Motor neuron (in vitro differentiated cells): ENCODE data around the gene ARFIP2. TPM values are rescaled to one million over a fixed set of nuclear protein-coding genes. Genes with fewer than 3 reads are reported as not detected.
"Not testable (repeated sequence)": the region's sequence is repeated elsewhere in the genome, so short reads cannot be mapped to it uniquely, and the experiment has no call there.

Experiments used
- ATAC-seq, 8 experiments: fragments of 200-7000 bp; cut with Tn5 transposase; replicated peaks in 6 of 8; 2 replicates each; pipeline ENCODE4 v1.8.0; 2021; ENCODE audit warnings: mild to moderate bottlenecking in 8 of 8, moderate library complexity in 8 of 8
- H3K27ac ChIP-seq, 2 donors: fragments of 250-450 bp; sonication (Bioruptor Pico); 2 replicates each; pipeline ENCODE4 v1.9.0; 2021; ENCODE audit warnings: antibody characterized with exemption in 2 of 2, mild to moderate bottlenecking in 2 of 2, moderate library complexity in 1 of 2
- H3K4me1 ChIP-seq, 2 donors: fragments of 250-450 bp; sonication (Bioruptor Pico); replicated peaks in 1 of 2; 2 replicates each; pipeline ENCODE4 v1.6.1; 2021; ENCODE audit warnings: antibody characterized with exemption in 2 of 2, mild to moderate bottlenecking in 2 of 2, moderate library complexity in 1 of 2
- H3K4me3 ChIP-seq, 5 donors: fragments of 250-450 bp; sonication (Bioruptor Pico); 2 replicates each; pipeline ENCODE4 v1.9.0; 2021; ENCODE audit warnings: antibody characterized with exemption in 5 of 5, mild to moderate bottlenecking in 5 of 5, moderate library complexity in 4 of 5
- WGBS, 10 experiments: fragments of 450-650 bp; shearing (Covaris generic); methylation state at CpG; one replicate each; pipeline ENCODE4 v1.0.0; 2022; 5-methylcytosine and 5-hydroxymethylcytosine counted together
- in situ Hi-C, 9 experiments: fragments of 400-800 bp; cut with MboI; loops; one replicate each; pipeline ENCODE4 v1.15.0; 2021; ENCODE audit warnings: low sequenced_read_pairs in 9 of 9, low pct_unique_long_range_greater_than_20kb in 2 of 9; ENCODE audit not compliant: unreplicated experiment in 9 of 9
- total RNA-seq, 8 experiments: library from RNA; unstranded; fragments of 300-600 nt; gene quantifications; 2 replicates each; pipeline versions ENCODE4 v1.2.3 to v1.2.4, GENCODE V29; 2022

Gene ARFIP2, protein sequence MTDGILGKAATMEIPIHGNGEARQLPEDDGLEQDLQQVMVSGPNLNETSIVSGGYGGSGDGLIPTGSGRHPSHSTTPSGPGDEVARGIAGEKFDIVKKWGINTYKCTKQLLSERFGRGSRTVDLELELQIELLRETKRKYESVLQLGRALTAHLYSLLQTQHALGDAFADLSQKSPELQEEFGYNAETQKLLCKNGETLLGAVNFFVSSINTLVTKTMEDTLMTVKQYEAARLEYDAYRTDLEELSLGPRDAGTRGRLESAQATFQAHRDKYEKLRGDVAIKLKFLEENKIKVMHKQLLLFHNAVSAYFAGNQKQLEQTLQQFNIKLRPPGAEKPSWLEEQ
- 10 to 100 TPM; 36.8 to 63.4 (median 57.2) TPM for total RNA-seq

DNA sequence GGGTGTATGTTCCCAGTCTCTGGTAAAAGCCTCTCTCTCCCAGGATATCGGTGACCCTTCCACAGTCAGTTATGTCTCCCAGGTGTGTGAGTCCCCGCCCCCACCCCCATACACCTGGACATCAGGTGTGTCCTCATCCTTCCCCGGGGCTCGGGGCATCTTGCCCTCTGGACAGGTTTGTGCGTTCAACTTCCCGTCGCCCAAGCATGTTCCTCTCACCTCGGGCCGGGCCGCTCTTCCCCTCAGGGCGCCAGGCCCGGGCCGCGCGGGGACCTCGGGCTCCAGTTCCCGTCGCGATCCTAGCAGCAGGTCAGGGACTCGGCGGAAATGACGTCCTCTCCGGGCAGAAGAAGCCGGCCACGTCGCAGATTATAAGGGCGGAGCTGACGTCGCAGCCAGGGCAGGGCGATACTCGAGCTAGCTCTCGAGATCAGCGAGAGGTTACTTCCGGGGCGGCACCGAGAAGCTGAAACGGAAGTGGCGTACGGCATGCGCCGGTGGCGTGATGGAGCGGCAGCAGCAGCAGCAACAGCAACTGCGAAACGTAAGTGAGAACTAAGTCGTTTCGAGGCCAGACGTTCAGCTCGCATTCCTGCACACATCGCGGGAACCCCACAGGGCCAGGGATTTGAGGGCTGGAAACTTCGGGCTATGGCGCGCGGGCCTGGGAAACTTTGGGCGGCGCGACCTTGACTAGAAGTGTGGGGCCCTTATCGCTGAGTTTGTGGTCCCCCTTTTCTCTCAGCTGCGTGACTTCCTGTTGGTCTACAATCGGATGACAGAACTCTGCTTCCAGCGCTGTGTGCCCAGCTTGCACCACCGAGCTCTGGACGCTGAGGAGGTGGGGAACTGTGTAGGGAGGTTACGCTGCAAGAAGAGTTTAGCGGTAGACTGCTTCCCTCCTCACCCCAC, at the start of gene ARFIP2, which contains the start of gene TIMM10B:
ARFIP2 (minus strand) TSS at position 320 of the 912 bp plus-strand sequence. CDS start 910 bp downstream, outside the sequence.
TIMM10B (plus strand) TSS at position 490 of the 912 bp plus-strand sequence; CDS start at position 506, 16 bp downstream.
- Histone ChIP-seq H3K4me1 (peaks cover 12 to 13% of the 10 kb centered on the region in 2 donors), H3K27ac (peak within 1 kb of the TSS; percentile 83 to 97), H3K4me3 (peak within 1 kb of the TSS; percentile 67 to 98 (median 95))
- in situ Hi-C loops: no loop called here
- peak; percentile 90 to 99 (median 97) for ATAC-seq
- 0 to 2% (median 0%) methylated on average over 1 to 25 of the region's 66 CpGs; no CpG with 5 or more reads in 5 of the 10 experiments for WGBS, 10 experiments

DNA sequence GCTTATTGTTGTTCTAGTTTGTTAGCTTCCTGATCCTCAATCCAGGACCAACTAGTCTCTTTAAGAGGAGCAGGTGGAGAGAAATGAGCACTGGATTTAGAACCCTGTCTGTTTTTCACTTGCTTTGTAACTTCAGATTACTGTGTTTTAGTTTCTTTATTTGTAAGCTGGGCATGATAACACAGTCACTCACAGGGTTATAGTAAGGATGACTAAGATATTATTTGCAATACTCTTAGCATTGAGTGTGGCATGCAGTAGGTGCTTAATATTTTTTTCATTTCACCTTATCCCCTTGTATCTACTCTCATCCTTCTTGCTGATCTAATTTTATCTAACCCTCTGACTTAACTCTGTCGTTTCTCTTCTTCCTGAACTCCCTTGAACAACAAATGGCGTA, 49.7 kb upstream of the ARFIP2 start:
- in situ Hi-C loops: no loop called here
- H3K27ac ChIP-seq: no peak overlapping the region
- H3K4me3 ChIP-seq: no peak overlapping the region
- 86 to 100% (median 100%) methylated on average over 1 to 2 of the region's 2 CpGs; no CpG with 5 or more reads in 1 of the 10 experiments for WGBS, 10 experiments
- H3K4me1 ChIP-seq: no peaks in the 10 kb centered on the region
- ATAC-seq: no peak

DNA sequence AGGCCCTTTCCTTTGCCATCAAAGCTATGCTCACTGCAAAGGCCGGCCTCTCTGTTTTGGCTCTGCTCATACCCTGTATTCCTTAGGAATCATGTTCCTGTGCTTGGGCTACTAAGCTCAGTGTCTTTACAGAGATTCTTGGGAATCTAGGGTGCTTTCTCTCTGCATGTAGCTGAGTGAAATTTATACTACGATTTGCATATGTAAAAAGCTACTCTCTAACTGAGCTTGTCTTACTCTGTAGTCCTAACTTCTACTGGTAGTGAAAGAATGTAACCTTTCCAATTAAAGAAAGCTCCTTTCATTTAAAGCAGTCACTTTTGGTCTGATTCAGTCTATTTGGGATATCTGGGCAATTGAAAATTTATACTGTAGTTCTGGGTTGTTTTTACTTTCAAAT, 48.1 kb upstream of the ARFIP2 start:
- in situ Hi-C loops: no loop called here
- Histone ChIP-seq H3K4me1 (no peaks in the 10 kb centered on the region), H3K27ac (no peak overlapping the region), H3K4me3 (no peak overlapping the region)
- ATAC-seq: peak in 3 of 8 experiments; percentile 53 to 68 (median 55)
- WGBS, 10 experiments: 25 to 100% (median 79%) methylated on average over 1 to 2 of the region's 2 CpGs; no CpG with 5 or more reads in 4 of the 10 experiments

DNA sequence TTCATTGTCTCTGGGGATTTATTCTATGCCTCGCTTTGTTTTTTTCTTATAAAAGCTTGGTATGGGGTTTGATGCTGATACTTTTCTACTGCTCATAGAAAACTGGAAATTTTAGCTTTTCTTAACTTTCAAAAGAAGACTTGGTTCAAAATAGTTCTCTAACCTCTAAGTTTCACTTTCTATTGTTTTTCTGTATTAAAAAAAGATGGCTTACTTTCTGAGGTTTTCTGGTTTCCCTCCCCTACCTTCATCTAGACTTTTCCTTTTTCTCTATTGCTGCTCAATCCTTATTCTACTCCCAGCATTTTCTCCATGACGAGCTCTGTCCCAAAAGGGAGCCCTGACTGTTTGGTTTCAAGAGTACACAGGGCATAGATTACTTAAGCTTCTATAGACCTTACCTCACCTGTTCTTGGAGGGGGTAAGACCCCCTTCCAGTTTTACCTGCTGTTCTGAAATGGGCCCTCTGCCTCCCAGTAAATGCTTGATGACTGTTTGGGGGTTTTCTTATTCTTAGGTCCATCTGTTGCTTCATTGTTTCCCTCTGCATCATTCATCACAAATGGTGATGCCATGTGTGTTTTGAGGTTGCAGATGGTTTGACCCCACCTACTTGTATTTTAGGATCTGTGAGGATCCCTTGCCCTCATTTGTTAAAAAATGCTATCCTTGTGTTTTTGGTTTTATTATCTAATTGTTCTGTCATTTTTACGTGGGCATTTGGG, 45.4 kb upstream of the ARFIP2 start:
- WGBS, 10 experiments: 67 to 98% (median 93%) methylated on average over 1 to 3 of the region's 3 CpGs; no CpG with 5 or more reads in 1 of the 10 experiments
- Histone ChIP-seq H3K27ac (no peak overlapping the region), H3K4me3 (no peak overlapping the region), H3K4me1 (no peaks in the 10 kb centered on the region)
- in situ Hi-C loops: no loop called here
- no peak for ATAC-seq

DNA sequence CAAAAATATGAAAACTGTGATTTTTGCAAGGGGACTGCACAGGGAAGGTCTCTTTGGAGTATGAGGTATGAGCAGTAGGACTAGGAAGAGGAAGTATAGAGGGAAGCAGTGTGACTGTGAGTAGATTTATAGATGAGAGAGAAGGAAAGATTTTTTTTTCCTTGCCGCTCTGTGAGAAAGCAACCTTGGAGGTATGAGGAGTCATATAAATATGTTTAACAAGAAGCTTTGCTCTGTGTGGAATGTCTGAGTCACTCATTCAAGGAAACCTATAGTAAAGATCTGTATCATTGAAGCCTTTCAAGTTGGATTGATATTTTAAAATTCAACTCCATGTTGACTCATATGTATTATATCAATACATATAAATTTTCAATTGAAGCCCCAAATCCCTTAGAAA, 42.1 kb upstream of the ARFIP2 start:
- peak in 2 of 8 experiments; percentile 42 to 56 for ATAC-seq
- 0 to 100% (median 15%) methylated on average over 1 of the region's 1 CpG for WGBS, 10 experiments
- H3K4me3 ChIP-seq: no peak overlapping the region
- in situ Hi-C loops: no loop called here
- H3K4me1 ChIP-seq: no peaks in the 10 kb centered on the region
- H3K27ac ChIP-seq: no peak overlapping the region

DNA sequence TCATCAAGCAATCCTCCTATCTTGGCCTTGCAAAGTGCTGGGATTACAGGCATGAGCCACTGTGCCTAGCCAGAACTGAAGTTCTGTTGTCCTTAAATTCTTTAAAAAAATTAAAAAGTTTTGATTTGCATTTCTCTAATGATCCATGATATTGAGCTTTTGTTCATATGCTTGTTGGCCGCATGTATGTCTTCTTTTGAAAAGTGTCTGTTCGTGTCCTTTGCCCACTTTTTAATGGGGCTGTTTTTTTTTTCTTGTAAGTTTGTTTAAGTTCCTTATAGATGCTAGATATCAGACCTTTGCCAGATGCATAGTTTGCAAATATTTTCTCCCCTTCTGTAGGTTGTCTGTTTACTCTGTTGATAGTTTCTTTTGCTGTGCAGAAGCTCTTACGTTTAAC, 40.8 kb upstream of the ARFIP2 start:
- H3K4me3 ChIP-seq, ATAC-seq, H3K27ac ChIP-seq, H3K4me1 ChIP-seq, in situ Hi-C loops: not testable (repeated sequence)
- 82 to 100% (median 95%) methylated on average over 1 to 3 of the region's 3 CpGs for WGBS, 10 experiments

DNA sequence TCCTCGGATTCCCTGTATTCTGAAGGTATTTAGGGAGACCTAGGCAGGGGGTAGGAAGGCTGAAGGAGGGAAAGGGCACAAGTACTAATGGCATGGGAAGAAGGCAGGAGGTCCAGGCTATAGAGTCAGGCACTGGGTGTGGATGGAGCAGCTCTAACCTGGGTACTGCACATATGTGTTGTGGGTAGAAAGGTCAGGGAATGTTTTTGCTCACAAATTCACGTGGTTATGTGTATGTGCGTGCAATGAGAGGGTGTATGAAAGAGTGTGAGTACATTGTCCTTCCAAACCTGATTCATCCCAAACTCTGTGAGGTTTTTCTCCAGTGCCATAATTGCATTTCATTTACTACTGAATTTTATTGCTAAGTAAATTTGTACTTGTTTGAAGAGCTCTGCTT, 39.1 kb upstream of the ARFIP2 start:
- no peak overlapping the region for H3K27ac ChIP-seq
- no peak overlapping the region for H3K4me3 ChIP-seq
- H3K4me1 ChIP-seq: no peaks in the 10 kb centered on the region
- 67 to 100% (median 93%) methylated on average over 1 to 3 of the region's 3 CpGs; no CpG with 5 or more reads in 4 of the 10 experiments for WGBS, 10 experiments
- in situ Hi-C loops: no loop called here
- no peak for ATAC-seq

DNA sequence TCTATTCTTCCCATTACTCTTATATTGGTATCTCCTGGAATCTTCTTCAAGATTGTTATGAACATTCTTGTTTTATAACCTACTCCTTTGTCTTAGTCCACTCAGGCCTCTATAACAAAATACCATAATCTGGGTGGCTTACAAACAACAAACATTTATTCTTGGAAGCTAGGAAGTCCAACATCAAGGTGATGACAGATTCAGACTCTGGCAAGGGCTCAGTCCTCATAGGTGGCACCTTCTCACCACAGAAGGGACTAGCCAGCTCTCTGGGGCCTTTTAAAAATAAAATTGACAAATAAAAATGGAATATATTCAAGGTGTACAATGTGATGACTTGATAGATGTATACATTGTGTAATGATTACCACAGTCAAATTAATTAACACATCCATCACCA, 35.7 kb upstream of the ARFIP2 start:
- no peaks in the 10 kb centered on the region for H3K4me1 ChIP-seq
- no peak overlapping the region for H3K27ac ChIP-seq
- ATAC-seq: no peak
- in situ Hi-C loops: no loop called here
- no peak overlapping the region for H3K4me3 ChIP-seq

DNA sequence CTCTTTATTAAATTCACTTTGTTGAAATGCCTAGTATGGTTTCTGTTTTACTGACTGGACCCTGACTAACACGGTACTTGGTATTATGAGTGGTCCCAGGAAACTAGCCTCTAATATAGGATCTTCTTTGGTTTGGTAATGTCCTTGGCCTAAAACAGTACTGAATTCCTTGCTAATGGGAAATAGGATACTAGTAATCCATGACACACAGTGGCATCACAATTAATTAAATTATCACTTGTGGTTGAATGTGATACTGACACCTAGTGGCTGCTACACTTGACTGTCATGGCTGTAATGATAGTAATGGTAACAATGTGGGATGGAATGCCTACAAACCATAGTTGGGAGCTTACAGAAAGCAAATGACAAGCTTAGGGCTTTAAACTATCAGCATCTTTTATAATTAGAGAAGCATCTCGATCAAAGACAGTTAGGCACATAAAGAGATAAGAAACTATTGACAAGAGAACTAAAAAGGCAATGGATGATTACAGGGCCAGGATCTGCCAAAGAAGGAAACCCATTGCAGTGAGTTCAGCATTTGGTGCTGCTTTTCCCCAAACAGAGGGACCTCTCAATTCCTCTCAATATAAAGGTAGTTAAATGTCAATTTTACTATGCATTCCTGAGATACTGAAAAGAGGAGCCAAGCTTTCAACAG, 24.6 kb upstream of the ARFIP2 start:
- Histone ChIP-seq H3K4me1 (no peaks in the 10 kb centered on the region), H3K4me3 (no peak overlapping the region), H3K27ac (no peak overlapping the region)
- 0 to 55% (median 17%) methylated on average over 1 to 2 of the region's 2 CpGs; no CpG with 5 or more reads in 1 of the 10 experiments for WGBS, 10 experiments
- ATAC-seq: peak in 6 of 8 experiments; percentile 45 to 99 (median 82)
- in situ Hi-C loops: no loop called here

DNA sequence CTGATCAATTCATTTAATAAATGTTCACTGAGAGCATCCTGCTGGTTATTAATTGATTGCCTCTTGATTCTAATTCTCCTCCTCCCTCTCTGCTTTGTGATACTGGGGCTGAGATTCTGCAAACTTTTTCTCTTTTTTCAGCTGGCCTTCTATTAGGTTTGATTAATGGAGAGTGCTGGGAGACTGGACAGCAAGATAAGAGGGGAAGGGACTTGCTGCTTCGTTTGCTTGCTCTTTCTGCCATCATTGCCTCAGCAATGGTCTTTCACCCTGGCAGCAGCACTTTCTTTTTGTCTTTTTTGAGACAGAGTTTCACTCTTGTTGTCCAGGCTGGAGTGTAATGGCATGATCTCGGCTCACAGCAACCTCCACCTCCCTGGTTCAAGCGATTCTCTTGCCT, 23.0 kb upstream of the ARFIP2 start:
- H3K4me1 ChIP-seq: no peaks in the 10 kb centered on the region
- in situ Hi-C loops: no loop called here
- no peak overlapping the region for H3K4me3 ChIP-seq
- 51 to 100% (median 76%) methylated on average over 2 to 3 of the region's 3 CpGs; no CpG with 5 or more reads in 4 of the 10 experiments for WGBS, 10 experiments
- no peak overlapping the region for H3K27ac ChIP-seq
- peak in 1 of 8 experiments; percentile 67 for ATAC-seq

DNA sequence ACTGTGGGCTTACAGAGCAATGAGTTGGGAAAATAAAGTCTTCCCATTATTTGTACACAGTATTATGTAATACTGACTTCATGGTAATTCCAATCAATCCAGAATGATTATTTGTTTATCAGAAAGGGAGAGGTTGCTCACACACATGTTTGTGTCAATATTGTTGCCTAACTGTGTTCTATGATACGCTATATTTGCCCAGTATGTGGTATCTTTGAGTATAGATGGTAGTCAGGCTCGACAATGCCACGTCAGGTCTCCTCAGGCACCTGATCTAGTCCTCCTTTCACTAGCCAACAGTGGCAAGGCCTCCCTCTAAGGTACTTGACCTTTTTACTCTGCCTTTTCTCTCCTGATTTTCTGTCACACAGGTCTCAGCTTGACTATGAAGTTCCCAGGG, 21.3 kb upstream of the ARFIP2 start:
- WGBS, 10 experiments: 84 to 100% (median 97%) methylated on average over 1 to 3 of the region's 3 CpGs; no CpG with 5 or more reads in 4 of the 10 experiments
- in situ Hi-C loops: no loop called here
- H3K27ac ChIP-seq: no peak overlapping the region
- H3K4me3 ChIP-seq: no peak overlapping the region
- ATAC-seq: no peak
- H3K4me1 ChIP-seq: no peaks in the 10 kb centered on the region

DNA sequence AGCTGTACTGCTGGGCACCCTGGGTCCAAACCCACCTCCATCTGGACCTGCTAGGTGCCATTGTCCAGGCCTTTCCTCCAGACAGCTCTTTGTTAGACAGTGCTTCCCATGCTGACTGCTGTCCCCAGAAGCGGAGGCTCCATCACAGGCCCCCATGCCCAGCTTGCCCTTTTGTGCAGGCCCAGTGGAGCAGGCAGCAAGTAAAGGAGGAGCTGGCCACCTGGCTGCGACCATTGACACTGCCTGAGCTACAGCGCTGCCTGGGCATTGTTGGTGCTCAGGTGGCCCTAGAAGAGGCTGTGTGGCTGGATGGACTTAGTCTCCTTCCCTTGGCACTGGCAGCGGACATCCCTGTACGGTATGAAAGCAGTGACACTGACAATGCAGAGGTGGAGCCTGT, 17.4 kb upstream of the ARFIP2 start:
- in situ Hi-C loops: no loop called here
- 80 to 100% (median 97%) methylated on average over 1 to 4 of the region's 5 CpGs; no CpG with 5 or more reads in 6 of the 10 experiments for WGBS, 10 experiments
- peak in 1 of 8 experiments; percentile 16 for ATAC-seq
- no peak overlapping the region for H3K4me3 ChIP-seq
- no peaks in the 10 kb centered on the region for H3K4me1 ChIP-seq
- H3K27ac ChIP-seq: no peak overlapping the region
